Measurements from ENCODE around the gene ANP32A.
A peak's percentile ranks its signal among the peaks of the same experiment; 100 is the strongest.

ANP32A gene

DNA sequence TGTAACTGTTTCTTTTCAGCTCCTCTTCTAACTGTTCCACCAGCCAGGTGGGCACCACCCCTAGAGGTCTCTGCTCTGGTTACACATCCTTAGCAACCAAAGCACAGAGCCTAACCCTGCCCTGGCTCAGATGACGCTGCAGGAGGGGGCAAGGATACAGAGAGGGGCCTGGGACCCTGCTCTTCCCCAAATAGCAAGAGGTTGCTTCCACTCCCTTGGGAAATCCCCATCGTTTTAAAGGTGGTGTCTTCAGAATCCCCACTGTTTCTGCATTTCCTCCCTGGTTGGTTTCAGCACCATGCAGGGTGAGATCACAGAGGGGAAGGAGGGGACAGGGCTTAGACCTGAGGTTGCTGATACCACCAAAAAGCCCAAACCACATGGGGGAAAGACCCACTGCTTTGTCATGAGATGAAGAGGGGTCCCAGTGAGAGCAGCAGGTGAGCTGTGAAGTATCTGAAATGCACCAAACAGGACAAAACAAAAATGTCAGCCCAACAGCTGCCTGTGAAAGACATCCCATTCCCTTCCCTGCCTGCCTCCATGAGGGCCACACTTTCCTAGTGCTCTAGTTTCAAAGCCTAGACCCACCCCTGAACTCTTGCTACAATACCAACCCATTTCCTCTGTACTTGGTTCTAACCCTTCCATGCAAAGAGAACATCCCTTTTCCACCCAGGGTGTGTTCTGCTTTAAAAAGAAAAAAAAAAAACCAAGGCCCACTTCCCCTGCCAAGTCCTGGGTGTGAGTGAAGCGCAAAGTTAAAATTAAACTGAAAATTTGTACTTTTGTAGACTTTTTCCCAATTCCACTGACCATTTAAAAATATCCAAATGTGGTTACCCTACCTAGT, 29.0 kb downstream of the ANP32A start:
- no peak overlapping the region for H3K27ac ChIP-seq
- TF ChIP-seq, protein P1, sequence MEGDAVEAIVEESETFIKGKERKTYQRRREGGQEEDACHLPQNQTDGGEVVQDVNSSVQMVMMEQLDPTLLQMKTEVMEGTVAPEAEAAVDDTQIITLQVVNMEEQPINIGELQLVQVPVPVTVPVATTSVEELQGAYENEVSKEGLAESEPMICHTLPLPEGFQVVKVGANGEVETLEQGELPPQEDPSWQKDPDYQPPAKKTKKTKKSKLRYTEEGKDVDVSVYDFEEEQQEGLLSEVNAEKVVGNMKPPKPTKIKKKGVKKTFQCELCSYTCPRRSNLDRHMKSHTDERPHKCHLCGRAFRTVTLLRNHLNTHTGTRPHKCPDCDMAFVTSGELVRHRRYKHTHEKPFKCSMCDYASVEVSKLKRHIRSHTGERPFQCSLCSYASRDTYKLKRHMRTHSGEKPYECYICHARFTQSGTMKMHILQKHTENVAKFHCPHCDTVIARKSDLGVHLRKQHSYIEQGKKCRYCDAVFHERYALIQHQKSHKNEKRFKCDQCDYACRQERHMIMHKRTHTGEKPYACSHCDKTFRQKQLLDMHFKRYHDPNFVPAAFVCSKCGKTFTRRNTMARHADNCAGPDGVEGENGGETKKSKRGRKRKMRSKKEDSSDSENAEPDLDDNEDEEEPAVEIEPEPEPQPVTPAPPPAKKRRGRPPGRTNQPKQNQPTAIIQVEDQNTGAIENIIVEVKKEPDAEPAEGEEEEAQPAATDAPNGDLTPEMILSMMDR (IDR thresholded peaks at IDR 0.05), result no peak
- TF ChIP-seq ZFX (IDR thresholded peaks at IDR 0.05; ENCODE audit: borderline replicate concordance), result no peak

DNA sequence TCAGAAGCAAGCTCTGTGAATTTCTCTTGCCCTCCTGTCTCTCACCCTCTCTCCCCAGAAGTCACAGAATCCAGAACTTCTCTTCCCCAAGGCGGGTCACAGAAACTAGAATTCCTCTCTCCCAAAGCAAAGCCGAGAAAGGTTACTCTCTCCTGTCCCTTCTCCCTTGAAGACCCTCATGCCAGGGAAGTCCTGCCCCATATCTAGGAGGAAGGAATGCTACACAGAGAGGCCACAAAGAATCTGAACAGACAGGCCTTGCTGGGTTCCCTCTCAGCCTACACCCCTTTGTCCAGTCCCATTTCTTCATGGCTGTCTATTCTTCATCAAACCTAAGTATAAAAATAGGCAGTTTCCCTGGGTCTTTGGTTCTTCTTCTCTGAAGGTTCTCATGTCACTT, 29.8 kb downstream of the ANP32A start:
- no peak overlapping the region for H3K27ac ChIP-seq
- TF ChIP-seq ZFX (IDR thresholded peaks at IDR 0.05; ENCODE audit: borderline replicate concordance), result no peak
- TF ChIP-seq, protein P1 (IDR thresholded peaks at IDR 0.05), result no peak

GRCh38 chr15:68790242-68790575, 30.5 kb downstream of the ANP32A start:
- H3K27ac ChIP-seq, result no peak overlapping the region
- TF ChIP-seq, protein P1 (IDR thresholded peaks at IDR 0.05), result no peak
- TF ChIP-seq ZFX (IDR thresholded peaks at IDR 0.05; ENCODE audit: borderline replicate concordance), result no peak

GRCh38 chr15:68789534-68790241, 31.0 kb downstream of the ANP32A start:
- peak overlapping the region; percentile 17; the same call in 1 of the 2 replicates for H3K27ac ChIP-seq
- TF ChIP-seq, protein P1 (IDR thresholded peaks at IDR 0.05), result no peak
- TF ChIP-seq ZFX (IDR thresholded peaks at IDR 0.05; ENCODE audit: borderline replicate concordance), result no peak

- TF ChIP-seq, protein P1 (IDR thresholded peaks at IDR 0.05), result no peak
- no peak for TF ChIP-seq ZFX (IDR thresholded peaks at IDR 0.05; ENCODE audit: borderline replicate concordance)
- H3K27ac ChIP-seq, result peak overlapping the region; percentile 17; the same call in 1 of the 2 replicates
Measured at GRCh38 chr15:68789091-68789490, 31.6 kb downstream of the ANP32A start.

GRCh38 chr15:68788264-68788624, 32.5 kb downstream of the ANP32A start:
- TF ChIP-seq, protein P1 (IDR thresholded peaks at IDR 0.05), result no peak
- no peak for TF ChIP-seq ZFX (IDR thresholded peaks at IDR 0.05; ENCODE audit: borderline replicate concordance)
- peak overlapping the region; percentile 56 for H3K27ac ChIP-seq
